Hair follicular keratinocyte (primary cell): ENCODE results near the gene TOP3A. TPM values are rescaled to one million over a fixed set of nuclear protein-coding genes. Genes with fewer than 3 reads are reported as not detected.

Experiments
- total RNA-seq: library from RNA; depleted of rRNA; stranded (reverse); fragments of >200 nt; gene quantifications from 2 replicates; pipeline ENCODE4 v1.2.3, GENCODE V29; 2015

Gene TOP3A
- total RNA-seq, result 22.4 and 22.8 TPM in 2 replicates

DNA sequence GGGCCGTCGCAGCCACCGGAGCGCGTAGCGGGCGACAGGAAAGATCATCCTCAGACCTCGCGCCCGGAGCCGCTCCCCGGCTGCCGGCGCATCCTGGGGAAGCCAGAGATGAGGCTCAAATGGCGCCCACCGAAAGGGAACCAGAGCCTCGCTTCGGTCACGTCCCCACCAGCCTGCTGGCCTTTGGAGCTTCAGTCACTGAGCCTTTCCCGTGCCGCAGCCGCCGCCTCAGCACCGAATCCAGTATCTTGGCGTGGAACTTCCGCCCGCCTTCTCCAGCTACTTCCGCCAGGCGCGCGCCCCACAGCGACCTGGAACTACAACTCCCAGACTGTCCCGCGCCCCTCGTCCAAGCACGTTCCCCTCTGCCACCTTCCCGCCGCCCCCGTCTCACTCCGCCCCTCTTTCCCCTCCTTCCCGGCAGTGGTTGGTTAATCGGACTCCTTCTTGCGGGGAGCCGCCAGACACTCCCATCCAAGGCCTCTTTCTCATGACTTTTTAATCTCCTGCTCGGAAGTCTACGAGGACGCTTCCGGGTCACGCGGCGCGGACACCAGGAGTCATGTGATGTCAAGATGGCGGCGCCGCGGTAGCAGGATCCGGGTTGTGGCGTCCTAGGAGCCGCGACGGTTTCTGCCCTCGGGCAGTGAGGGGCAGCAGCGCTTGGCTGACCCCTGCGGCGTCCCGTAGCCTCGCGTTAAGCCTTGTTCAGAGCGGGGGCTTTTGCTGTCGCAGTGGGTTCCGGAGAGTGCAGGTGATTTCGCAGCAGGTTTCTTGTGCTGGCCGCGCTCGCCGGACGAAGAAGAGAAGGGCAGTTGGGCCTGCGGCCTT is at the start of gene TOP3A, which contains the start of gene SMCR8:
Gene TOP3A, minus strand, starts transcription at position 264 of the 831 bp plus-strand sequence. Its CDS starts 216 bp downstream, at position 48.
Gene SMCR8, plus strand, starts transcription at position 563 of the 831 bp plus-strand sequence. CDS start 497 bp downstream, outside the sequence.

GRCh38 chr17:18363101-18364049 is 48.6 kb upstream of the TOP3A start, which contains the start of gene SHMT1:
Gene SHMT1, minus strand, starts transcription at chr17:18363550. Its CDS starts 7,569 bp downstream, at chr17:18355981.

GRCh38 chr17:18260332-18261145 is 54.3 kb downstream of the TOP3A start, which contains the start of gene MIEF2:
Gene MIEF2, plus strand, starts transcription at chr17:18260662. Its CDS starts 2,059 bp downstream, at chr17:18262721.

GRCh38 chr17:18258356-18259038 is 56.3 kb downstream of the TOP3A start, which contains the start of gene FLII:
Gene FLII, minus strand, starts transcription at chr17:18258738. Its CDS starts 48 bp downstream, at chr17:18258690.

GRCh38 chr17:18225121-18225641 is 89.6 kb downstream of the TOP3A start, which contains the start of gene LLGL1:
Gene LLGL1, plus strand, starts transcription at chr17:18225635. Its CDS starts 48 bp downstream, at chr17:18225683.

Other genes starting within 250 kb of the TOP3A start
- 39.2 and 55.4 TPM in 2 replicates for gene DRG2, start 227.0 kb downstream of the TOP3A start, total RNA-seq
- gene MYO15A, start 206.2 kb downstream of the TOP3A start, total RNA-seq, result 0.38 and 1.6 TPM in 2 replicates
- gene ALKBH5, start 131.2 kb downstream of the TOP3A start, total RNA-seq, result 77.3 and 88.1 TPM in 2 replicates
- gene LLGL1, start 89.4 kb downstream of the TOP3A start, total RNA-seq, result 41.0 and 46.0 TPM in 2 replicates
- gene FLII, start 56.3 kb downstream of the TOP3A start, total RNA-seq, result 378 and 446 TPM in 2 replicates
- gene MIEF2, start 54.3 kb downstream of the TOP3A start, total RNA-seq, result 6.8 and 9.4 TPM in 2 replicates
- 6.4 and 8.8 TPM in 2 replicates for gene SMCR8, start 299 bp upstream of the TOP3A start, total RNA-seq
- gene SHMT1, start 48.6 kb upstream of the TOP3A start, total RNA-seq, result 17.9 and 47.7 TPM in 2 replicates
- gene EVPLL, start 62.8 kb upstream of the TOP3A start, total RNA-seq, result 0.04 TPM in 1 of 2 replicates, not detected in the other
- 1.8 and 2.0 TPM in 2 replicates for gene LGALS9C, start 161.8 kb upstream of the TOP3A start, total RNA-seq